GM10266 (cell line): Measurements from ENCODE around the gene LIPT2.

ENCODE experiments used
- DNase-seq: peaks from one replicate; pipeline ENCODE4 v3.0.0; 2012; ENCODE audit errors: extremely low spot score
- CTCF ChIP-seq: IDR thresholded peaks from 2 replicates; pipeline ENCODE4 v1.5.1; 2012; ENCODE audit warnings: mild to moderate bottlenecking, low read depth; ENCODE audit not compliant: control insufficient read depth, insufficient read depth; ENCODE audit errors: missing control alignments

Gene LIPT2

GRCh38 chr11:74480688-74481417 is 12.7 kb downstream of the LIPT2 start:
- no peak for TF ChIP-seq CTCF
- DNase-seq = no peak

GRCh38 chr11:74479732-74480123 is 13.8 kb downstream of the LIPT2 start:
- DNase-seq = no peak
- no peak for TF ChIP-seq CTCF

GRCh38 chr11:74478877-74479731 is 14.4 kb downstream of the LIPT2 start:
- DNase-seq = no peak
- no peak for TF ChIP-seq CTCF

- TF ChIP-seq CTCF = no peak
- DNase-seq = no peak
Measured at GRCh38 chr11:74476536-74476935, 17.0 kb downstream of the LIPT2 start.

GRCh38 chr11:74474316-74474715 is 19.2 kb downstream of the LIPT2 start:
- DNase-seq = no peak
- no peak for TF ChIP-seq CTCF

- no peak for TF ChIP-seq CTCF
- no peak for DNase-seq
Measured at GRCh38 chr11:74473382-74474173, 19.9 kb downstream of the LIPT2 start.
